ENCODE measurements around the gene KRT3. TPM values are rescaled to one million over a fixed set of nuclear protein-coding genes. Genes with fewer than 3 reads are reported as not detected.

The KRT3 gene
- total and polyA plus RNA-seq, 10 of the 15 experiments (the other 5 are each of a cell fraction or from before 2014, with no cell fraction given), result not detected

- no peak for TF ChIP-seq RELB (IDR thresholded peaks at IDR 0.05; ENCODE audit: low read depth)
These were observed 32.2 kb upstream of the KRT3 start (continued) for GRCh38 chr12:52828156-52828555.

GRCh38 chr12:52827499-52828090, 31.7 kb upstream of the KRT3 start:
- Histone ChIP-seq H2AFZ (ENCODE audit: control insufficient read depth, low read depth, low read length) (no peak overlapping the region), H3K79me2 (ENCODE audit: control insufficient read depth, insufficient read depth, low read length) (no peaks in the 10 kb centered on the region), H3K9me3 (replicated peaks; ENCODE audit: control insufficient read depth, insufficient read depth, low read length) (no peaks in the 10 kb centered on the region), H3K4me2 (ENCODE audit: control insufficient read depth, insufficient read depth) (no peak overlapping the region), H3K4me1 (ENCODE audit: control insufficient read depth, insufficient read depth, low read length) (no peaks in the 10 kb centered on the region), H4K20me1 (ENCODE audit: control insufficient read depth, insufficient read depth) (no peaks in the 10 kb centered on the region), H3K27me3 (replicated peaks in 1 of 2; ENCODE audit: control insufficient read depth in 2 of 2, insufficient read depth in 2 of 2, low read length in 1 of 2) (peaks cover 0 to 5% of the 10 kb centered on the region in 2 experiments; a peak in 2 of 4 replicates), H3K9ac (ENCODE audit: control insufficient read depth, insufficient read depth, low read length) (no peak overlapping the region), H3K27ac (ENCODE audit: control insufficient read depth, insufficient read depth) (no peak overlapping the region), H3K4me3 (no peak overlapping the region), H3K36me3 (ENCODE audit: control insufficient read depth in 2 of 2, insufficient read depth in 2 of 2, low read length in 1 of 2) (no peaks in the 10 kb centered on the region)
- ATAC-seq (no peak), FAIRE-seq (no peak), DNase-seq (ENCODE audit: low read depth, low spot score) (no peak)
- BruUV-seq (replicated peaks), result no TSS peak
- ChIA-PET RAD21 (ENCODE audit: unreplicated experiment) (no interaction called here), CTCF (no interaction called here), SMC1A (ENCODE audit: uncharacterized antibody, unreplicated experiment) (no interaction called here), POLR2A (no interaction called here)
- intact Hi-C loops (cut with micrococcal nuclease; ENCODE audit: unreplicated experiment) (no loop called here), in situ Hi-C loops (cut with MboI) (no loop called here)
- 2% methylated on average over 6 of the region's 6 CpGs for WGBS (ENCODE audit: insufficient coverage, insufficient replicate concordance, low lambda C conversion rate, missing lambda C conversion rate)
- TF ChIP-seq ZBED1 (IDR thresholded peaks at IDR 0.05; ENCODE audit: borderline replicate concordance), result no peak
- no peak for TF ChIP-seq EGR1 (IDR thresholded peaks at IDR 0.05; ENCODE audit: borderline replicate concordance in 1 of 2, low read depth in 2 of 2, low read length in 2 of 2)
- TF ChIP-seq KAT2A (conservative IDR thresholded peaks at IDR 0.05; ENCODE audit: control insufficient read depth, low read depth, low read length), result no peak
- TF ChIP-seq HDAC2 (IDR thresholded peaks at IDR 0.05), result no peak
- no peak for TF ChIP-seq NFYA (IDR thresholded peaks at IDR 0.05; ENCODE audit: borderline replicate concordance, low read depth, low read length)
- no peak for TF ChIP-seq MAX (IDR thresholded peaks at IDR 0.05; ENCODE audit: low read depth, low read length)
- no peak for TF ChIP-seq CHD4 (IDR thresholded peaks at IDR 0.05)
- TF ChIP-seq HDAC6 (IDR thresholded peaks at IDR 0.05; ENCODE audit: unreplicated experiment), result no peak
- no peak for TF ChIP-seq CREM (IDR thresholded peaks at IDR 0.05; ENCODE audit: low read depth)
- TF ChIP-seq SKIL (IDR thresholded peaks at IDR 0.05; ENCODE audit: low read depth, poor library complexity, severe bottlenecking), result no peak
- TF ChIP-seq POLR2AphosphoS5 (IDR thresholded peaks at IDR 0.05; ENCODE audit: low read length), result no peak
- TF ChIP-seq RELA (IDR thresholded peaks at IDR 0.05; ENCODE audit: borderline replicate concordance, partially characterized antibody), result no peak
- TF ChIP-seq ELK1 (IDR thresholded peaks at IDR 0.05; ENCODE audit: low read depth, low read length), result no peak
- no peak for TF ChIP-seq CBX3 (IDR thresholded peaks at IDR 0.05; ENCODE audit: borderline replicate concordance, low read depth)
- TF ChIP-seq NKRF (conservative IDR thresholded peaks at IDR 0.05), result no peak

Measured in GM12878 (cell line).